Mucosa of descending colon (tissue), 3 donors: ENCODE data around the gene GSTT2. TPM values are rescaled to one million over a fixed set of nuclear protein-coding genes. Genes with fewer than 3 reads are reported as not detected.

Experiments
- ATAC-seq: fragments of 200-7000 bp; cut with Tn5 transposase; one replicate; pipeline ENCODE4 v1.9.1; 2020; ENCODE audit warnings: mild to moderate bottlenecking, moderate library complexity
- DNase-seq, 3 donors: peaks; one replicate each; pipeline ENCODE4 v3.0.0-alpha.2; 2020
- H3K36me3 ChIP-seq: fragments of 200-600 bp; one replicate; pipeline ENCODE4 v1.8.0; 2021; ENCODE audit warnings: low read depth, mild to moderate bottlenecking
- H3K4me1 ChIP-seq: fragments of 200-600 bp; one replicate; pipeline ENCODE4 v1.8.0; 2021; ENCODE audit warnings: low read depth, mild to moderate bottlenecking
- H3K4me3 ChIP-seq: fragments of 200-600 bp; one replicate; pipeline ENCODE4 v1.8.0; 2021; ENCODE audit warnings: mild to moderate bottlenecking
- H3K9me3 ChIP-seq: fragments of 200-600 bp; one replicate; pipeline ENCODE4 v1.8.0; 2021; ENCODE audit warnings: mild to moderate bottlenecking
- intact Hi-C, 2 donors: fragments of 100-400 bp; cut with DNase I in 1 of 2; cut with micrococcal nuclease in 1 of 2; formaldehyde crosslinking; loops; one replicate each; pipeline versions ENCODE4 v1.11.0 to v1.11.1; 2022; cut with DNase I, micrococcal nuclease
- total RNA-seq, 3 donors: library from RNA; stranded (reverse); fragmentation: NEBNext Ultra II Directional in 2 of 3; extraction: Animal tissue kit (Norgen Biotek cat#: 25700) in 2 of 3; gene quantifications; one replicate each; pipeline versions ENCODE4 v1.2.1 to v1.2.4, GENCODE V29; 2021 to 2023
- TF ChIP-seq, protein P1 (sequence below): fragments of 200-600 bp; IDR thresholded peaks from one replicate; pipeline ENCODE4 v1.8.0; 2022; ENCODE audit warnings: antibody characterized with exemption, mild to moderate bottlenecking
- donor health status: DM: no; HTN: no; CAD: no; lungs with moderate emphysema.
- donor health status: DM: no; HTN: no; CAD: no.
- donor health status: DM: no; HTN: yes; CAD: no.

GSTT2 gene
- total RNA-seq, 3 donors from 2014 or later = not detected

DNA sequence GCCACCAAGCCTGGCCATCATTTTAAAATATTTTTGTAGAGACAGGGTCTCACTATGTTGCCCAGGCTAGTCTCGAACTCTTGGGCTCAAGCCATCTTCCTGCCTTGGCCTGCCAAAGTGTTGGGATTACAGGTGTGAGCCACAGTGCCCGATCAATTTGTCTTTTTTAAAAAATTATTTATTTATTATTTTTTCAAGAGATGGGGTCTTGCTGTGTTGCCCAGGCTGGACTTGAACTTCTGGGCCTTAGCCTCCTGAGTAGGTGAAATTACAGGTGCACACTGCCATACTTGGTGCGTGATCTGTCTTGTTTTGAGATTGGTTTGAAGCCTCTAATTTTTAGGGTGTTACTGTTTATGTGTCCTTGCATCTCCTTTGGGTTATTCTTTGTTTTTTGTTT lies 41.4 kb downstream of the GSTT2 start:
- TF ChIP-seq, protein P1, sequence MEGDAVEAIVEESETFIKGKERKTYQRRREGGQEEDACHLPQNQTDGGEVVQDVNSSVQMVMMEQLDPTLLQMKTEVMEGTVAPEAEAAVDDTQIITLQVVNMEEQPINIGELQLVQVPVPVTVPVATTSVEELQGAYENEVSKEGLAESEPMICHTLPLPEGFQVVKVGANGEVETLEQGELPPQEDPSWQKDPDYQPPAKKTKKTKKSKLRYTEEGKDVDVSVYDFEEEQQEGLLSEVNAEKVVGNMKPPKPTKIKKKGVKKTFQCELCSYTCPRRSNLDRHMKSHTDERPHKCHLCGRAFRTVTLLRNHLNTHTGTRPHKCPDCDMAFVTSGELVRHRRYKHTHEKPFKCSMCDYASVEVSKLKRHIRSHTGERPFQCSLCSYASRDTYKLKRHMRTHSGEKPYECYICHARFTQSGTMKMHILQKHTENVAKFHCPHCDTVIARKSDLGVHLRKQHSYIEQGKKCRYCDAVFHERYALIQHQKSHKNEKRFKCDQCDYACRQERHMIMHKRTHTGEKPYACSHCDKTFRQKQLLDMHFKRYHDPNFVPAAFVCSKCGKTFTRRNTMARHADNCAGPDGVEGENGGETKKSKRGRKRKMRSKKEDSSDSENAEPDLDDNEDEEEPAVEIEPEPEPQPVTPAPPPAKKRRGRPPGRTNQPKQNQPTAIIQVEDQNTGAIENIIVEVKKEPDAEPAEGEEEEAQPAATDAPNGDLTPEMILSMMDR = no peak
- Histone ChIP-seq H3K4me1 (no peaks in the 10 kb centered on the region), H3K4me3 (no peak overlapping the region), H3K9me3 (no peaks in the 10 kb centered on the region), H3K36me3 (no peaks in the 10 kb centered on the region)
- DNase-seq (no peak), ATAC-seq (no peak)
- intact Hi-C loops = no loop called here

DNA sequence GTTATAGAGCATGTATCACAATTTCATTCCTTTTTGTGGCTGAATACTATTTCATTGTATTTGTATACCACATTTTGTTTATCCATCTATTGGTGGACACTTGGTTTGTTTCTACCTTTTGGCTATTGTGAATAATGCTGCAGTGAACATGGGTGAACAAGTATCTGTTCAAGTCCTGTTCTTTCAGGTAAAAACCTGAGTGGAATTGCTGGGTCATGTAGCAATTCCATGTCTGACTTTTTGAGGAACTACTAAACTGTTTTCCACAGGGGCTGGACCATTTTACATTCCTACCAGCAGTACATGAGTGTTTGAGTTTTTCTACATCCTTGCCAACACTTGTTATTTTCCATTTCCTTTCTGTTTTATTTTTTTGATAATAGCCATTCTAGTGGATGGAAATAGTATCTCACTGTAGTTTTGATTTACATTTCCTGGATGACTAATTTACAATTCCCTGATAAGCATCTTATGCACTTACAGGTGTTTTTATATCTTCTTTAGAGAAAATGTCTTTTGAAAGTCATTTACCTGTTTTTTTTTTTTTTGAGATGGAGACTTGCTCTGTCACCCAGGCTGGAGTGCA lies 43.4 kb downstream of the GSTT2 start:
- no peak overlapping the region for H3K4me3 ChIP-seq
- TF ChIP-seq, protein P1 = no peak
- H3K9me3 ChIP-seq = no peaks in the 10 kb centered on the region
- H3K4me1 ChIP-seq = peaks cover 7% of the 10 kb centered on the region
- intact Hi-C loops = no loop called here
- DNase-seq (no peak), ATAC-seq (peak; percentile 37)
- no peaks in the 10 kb centered on the region for H3K36me3 ChIP-seq

DNA sequence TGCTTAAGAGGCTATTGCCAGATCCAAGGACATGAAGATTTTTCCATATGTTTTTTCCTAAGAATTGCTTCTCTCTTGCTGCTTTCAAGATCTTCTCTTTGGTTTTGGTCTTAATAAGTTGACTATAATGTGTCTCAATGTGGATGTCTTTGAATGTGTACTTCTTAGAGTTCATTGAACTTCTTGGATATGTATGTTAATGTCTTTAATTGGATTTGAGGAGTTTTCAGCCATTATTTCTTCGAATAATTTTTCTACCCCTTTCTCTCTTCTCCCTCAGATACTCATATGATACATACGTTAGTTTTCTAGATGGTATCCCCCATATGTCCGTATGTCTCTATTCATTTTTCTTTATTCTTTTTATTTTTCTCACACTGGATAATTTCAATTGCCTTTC lies 44.4 kb downstream of the GSTT2 start:
- H3K9me3 ChIP-seq = no peaks in the 10 kb centered on the region
- ATAC-seq (no peak), DNase-seq (no peak)
- intact Hi-C loops = no loop called here
- H3K4me3 ChIP-seq = no peak overlapping the region
- TF ChIP-seq, protein P1 = no peak
- H3K4me1 ChIP-seq = peaks cover 7% of the 10 kb centered on the region
- no peaks in the 10 kb centered on the region for H3K36me3 ChIP-seq

DNA sequence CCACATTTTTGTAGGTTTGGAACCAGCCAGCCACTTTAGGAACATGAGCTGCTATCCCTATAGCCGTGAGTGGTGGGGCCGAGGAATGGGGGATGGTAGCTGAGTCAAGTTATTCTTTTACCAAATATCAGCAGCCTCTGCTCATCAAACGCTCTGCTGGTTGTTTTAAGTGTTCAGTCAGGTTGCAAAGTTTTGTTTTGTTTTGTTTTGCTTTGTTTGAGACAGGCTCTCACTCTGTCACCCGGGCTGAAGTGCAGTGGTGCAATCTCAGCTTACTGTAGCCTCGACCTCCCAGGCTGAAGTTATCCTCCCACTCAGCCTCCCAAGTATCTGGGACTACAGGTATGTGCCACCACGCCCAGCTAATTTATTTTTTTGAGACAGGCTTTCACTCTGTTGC lies 45.5 kb downstream of the GSTT2 start:
- Histone ChIP-seq H3K36me3 (no peaks in the 10 kb centered on the region), H3K4me1 (peaks cover 7% of the 10 kb centered on the region), H3K9me3 (no peaks in the 10 kb centered on the region), H3K4me3 (no peak overlapping the region)
- ATAC-seq (no peak), DNase-seq (no peak)
- TF ChIP-seq, protein P1 = no peak
- intact Hi-C loops = no loop called here

DNA sequence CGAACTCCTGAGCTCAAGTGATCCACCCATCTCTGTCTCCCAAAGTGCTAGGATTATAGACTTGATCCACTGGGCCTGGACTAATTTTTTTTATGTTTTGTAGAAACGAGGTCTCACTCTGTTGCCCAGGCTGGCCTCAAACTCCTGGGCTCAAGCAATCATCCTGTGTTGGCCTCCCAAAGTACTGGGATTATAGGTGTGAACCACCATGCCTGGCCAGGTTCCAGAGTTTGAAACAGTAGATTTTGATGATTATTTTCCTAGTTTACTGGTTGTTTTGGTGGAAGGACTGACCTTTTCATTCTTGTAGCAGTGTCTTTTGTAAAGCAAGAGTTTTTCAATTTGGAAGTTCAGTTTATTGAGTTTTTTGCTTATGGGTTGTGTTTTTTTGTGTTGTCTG lies 46.1 kb downstream of the GSTT2 start:
- no peaks in the 10 kb centered on the region for H3K9me3 ChIP-seq
- TF ChIP-seq, protein P1 = no peak
- H3K36me3 ChIP-seq = no peaks in the 10 kb centered on the region
- ATAC-seq (no peak), DNase-seq (no peak)
- peaks cover 7% of the 10 kb centered on the region for H3K4me1 ChIP-seq
- no peak overlapping the region for H3K4me3 ChIP-seq
- intact Hi-C loops = no loop called here

DNA sequence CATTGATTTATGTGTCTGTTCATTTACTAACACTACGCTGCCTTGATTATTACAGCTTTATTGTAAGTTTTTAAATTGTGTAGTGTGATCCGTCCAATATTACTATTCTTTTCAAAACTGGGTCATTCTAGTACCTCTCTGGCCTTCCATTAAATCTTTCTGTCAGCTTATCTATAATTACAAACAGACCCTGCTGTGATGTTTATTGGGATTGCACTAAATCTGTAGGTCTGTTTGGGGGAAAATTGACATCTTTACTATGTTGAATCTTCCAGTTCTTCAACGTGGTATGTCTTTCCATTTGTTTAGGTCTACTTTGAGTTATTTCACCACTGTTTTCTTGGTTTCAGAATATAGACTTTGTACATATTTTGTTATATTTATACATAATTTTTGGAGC lies 46.8 kb downstream of the GSTT2 start:
- ATAC-seq (no peak), DNase-seq (no peak)
- intact Hi-C loops = no loop called here
- Histone ChIP-seq H3K4me1 (peaks cover 7% of the 10 kb centered on the region), H3K9me3 (no peaks in the 10 kb centered on the region), H3K36me3 (no peaks in the 10 kb centered on the region), H3K4me3 (no peak overlapping the region)
- TF ChIP-seq, protein P1 = no peak
